ENCODE results near the gene TMEM178B. TPM values are rescaled to one million over a fixed set of nuclear protein-coding genes. Genes with fewer than 3 reads are reported as not detected.
"Not testable (repeated sequence)": the region's sequence is repeated elsewhere in the genome, so short reads cannot be mapped to it uniquely, and the experiment has no call there.

Gene TMEM178B
- total RNA-seq, 2 donors from 2014 or later, result 1.7 to 4.1 TPM

- H3K9me3 Mint-ChIP-seq, result no peaks in the 10 kb centered on the region
- no peak overlapping the region for H3K9ac ChIP-seq (ENCODE audit: extremely low read depth, low read length, poor library complexity, severe bottlenecking)
- no peak overlapping the region for H3K4me3 ChIP-seq (ENCODE audit: low read length)
- no peaks in the 10 kb centered on the region for H3K27me3 ChIP-seq (ENCODE audit: control insufficient read depth, insufficient read depth, low read length, poor library complexity, severe bottlenecking)
- H3K27me3 Mint-ChIP-seq (ENCODE audit: insufficient read depth), result no peaks in the 10 kb centered on the region
- H3K4me3 Mint-ChIP-seq, result no peak overlapping the region
- no peak for TF ChIP-seq CTCF (conservative IDR thresholded peaks at IDR 0.05)
- DNase-seq, result no peak
- H3K4me1 Mint-ChIP-seq, result no peaks in the 10 kb centered on the region
- 83 to 89% methylated on average over 11 of the region's 11 CpGs for WGBS, 2 experiments (ENCODE audit: insufficient coverage in 1 of 2, insufficient read length in 1 of 2)
- no peaks in the 10 kb centered on the region for H3K9me3 ChIP-seq (ENCODE audit: control insufficient read depth, low read length)
- no peak overlapping the region for H3K27ac Mint-ChIP-seq
- no peaks in the 10 kb centered on the region for H3K4me1 ChIP-seq (ENCODE audit: control insufficient read depth, insufficient read depth, low read length)
- H3K36me3 ChIP-seq (ENCODE audit: control insufficient read depth, insufficient read depth, low read length), result no peaks in the 10 kb centered on the region
- H3K27ac ChIP-seq (ENCODE audit: low read depth, low read length), result no peak overlapping the region
- H3K36me3 Mint-ChIP-seq (ENCODE audit: low read depth), result no peaks in the 10 kb centered on the region
These were observed 93.6 kb downstream of the TMEM178B start for GRCh38 chr7:141167381-141167964.

- WGBS, 2 experiments (ENCODE audit: insufficient coverage in 1 of 2, insufficient read length in 1 of 2), result 86 to 90% methylated on average over 1 to 2 of the region's 2 CpGs
These were observed 95.3 kb downstream of the TMEM178B start for GRCh38 chr7:141169157-141169556.

GRCh38 chr7:141175728-141176127 is 101.9 kb downstream of the TMEM178B start:
- H3K4me3 ChIP-seq (ENCODE audit: low read length); DNase-seq; H3K4me1 Mint-ChIP-seq; H3K27me3 Mint-ChIP-seq (ENCODE audit: insufficient read depth); H3K27me3 ChIP-seq (ENCODE audit: control insufficient read depth, insufficient read depth, low read length, poor library complexity, severe bottlenecking); H3K9me3 Mint-ChIP-seq; H3K36me3 Mint-ChIP-seq (ENCODE audit: low read depth); H3K4me1 ChIP-seq (ENCODE audit: control insufficient read depth, insufficient read depth, low read length); H3K4me3 Mint-ChIP-seq; H3K9me3 ChIP-seq (ENCODE audit: control insufficient read depth, low read length); H3K27ac ChIP-seq (ENCODE audit: low read depth, low read length); H3K27ac Mint-ChIP-seq; H3K36me3 ChIP-seq (ENCODE audit: control insufficient read depth, insufficient read depth, low read length); H3K9ac ChIP-seq (ENCODE audit: extremely low read depth, low read length, poor library complexity, severe bottlenecking): not testable (repeated sequence)
- 89% methylated on average over 1 of the region's 1 CpG; no CpG with 5 or more reads in 1 of the 2 experiments for WGBS, 2 experiments (ENCODE audit: insufficient coverage in 1 of 2, insufficient read length in 1 of 2)

More at GRCh38 chr7:141169157-141169556, 95.3 kb downstream of the TMEM178B start:
- H3K27ac ChIP-seq (ENCODE audit: low read depth, low read length); H3K27me3 Mint-ChIP-seq (ENCODE audit: insufficient read depth); H3K27me3 ChIP-seq (ENCODE audit: control insufficient read depth, insufficient read depth, low read length, poor library complexity, severe bottlenecking); DNase-seq; H3K9ac ChIP-seq (ENCODE audit: extremely low read depth, low read length, poor library complexity, severe bottlenecking); H3K4me3 ChIP-seq (ENCODE audit: low read length); H3K36me3 ChIP-seq (ENCODE audit: control insufficient read depth, insufficient read depth, low read length); H3K36me3 Mint-ChIP-seq (ENCODE audit: low read depth); H3K9me3 Mint-ChIP-seq; H3K9me3 ChIP-seq (ENCODE audit: control insufficient read depth, low read length); H3K27ac Mint-ChIP-seq; H3K4me1 ChIP-seq (ENCODE audit: control insufficient read depth, insufficient read depth, low read length); H3K4me3 Mint-ChIP-seq; H3K4me1 Mint-ChIP-seq: not testable (repeated sequence)

- not testable (repeated sequence) for DNase-seq; H3K36me3 Mint-ChIP-seq (ENCODE audit: low read depth); H3K27me3 Mint-ChIP-seq (ENCODE audit: insufficient read depth); H3K9me3 Mint-ChIP-seq; H3K4me1 Mint-ChIP-seq; H3K36me3 ChIP-seq (ENCODE audit: control insufficient read depth, insufficient read depth, low read length); H3K27me3 ChIP-seq (ENCODE audit: control insufficient read depth, insufficient read depth, low read length, poor library complexity, severe bottlenecking); H3K27ac ChIP-seq (ENCODE audit: low read depth, low read length); H3K4me3 Mint-ChIP-seq; H3K4me1 ChIP-seq (ENCODE audit: control insufficient read depth, insufficient read depth, low read length); H3K27ac Mint-ChIP-seq; H3K9ac ChIP-seq (ENCODE audit: extremely low read depth, low read length, poor library complexity, severe bottlenecking); H3K4me3 ChIP-seq (ENCODE audit: low read length); H3K9me3 ChIP-seq (ENCODE audit: control insufficient read depth, low read length)
- 80 to 94% methylated on average over 1 to 5 of the region's 5 CpGs for WGBS, 2 experiments (ENCODE audit: insufficient coverage in 1 of 2, insufficient read length in 1 of 2)
These were observed 103.3 kb downstream of the TMEM178B start for GRCh38 chr7:141177120-141177519.
